Hematopoietic multipotent progenitor cell treated with erythropoietin and hydrocortisone succinate and interleukin-3 and kit ligand, for 8 days (in vitro differentiated cells): ENCODE data around the gene TNFAIP2.

Experiments
- DNase-seq: peaks from one replicate; pipeline ENCODE4 v3.0.0-alpha.2; 2015

The TNFAIP2 gene

GRCh38 chr14:103123634-103124500, 606 bp downstream of the TNFAIP2 start:
- no peak for DNase-seq

DNA sequence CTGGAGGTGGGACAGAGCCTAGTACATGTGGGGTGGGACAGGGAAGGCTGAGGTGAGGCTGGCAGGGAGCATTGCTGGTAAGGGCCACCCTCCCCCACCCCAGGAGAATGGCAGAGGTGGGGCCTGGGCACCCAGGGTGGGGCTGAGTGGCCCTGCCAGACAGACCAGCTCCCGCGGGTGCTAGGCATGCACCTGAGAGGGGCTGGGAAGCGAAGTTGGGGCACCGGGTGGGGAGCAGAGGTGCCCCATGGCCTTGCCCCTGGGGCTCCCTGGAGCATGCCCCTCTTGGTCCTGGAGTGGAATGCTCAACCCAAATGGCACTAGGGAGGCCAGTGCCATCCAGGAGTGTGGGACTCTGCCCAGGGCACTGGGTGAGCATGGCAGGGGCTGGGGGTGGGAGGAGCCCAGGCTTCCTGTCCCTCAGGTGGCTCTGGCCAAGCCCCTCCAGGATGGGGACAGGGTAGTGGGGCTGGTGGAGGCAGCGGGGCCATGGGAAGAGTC, 1.3 kb downstream of the TNFAIP2 start:
- DNase-seq: no peak

- DNase-seq: no peak
Measured at GRCh38 chr14:103125098-103126070, 2.1 kb downstream of the TNFAIP2 start.

DNA sequence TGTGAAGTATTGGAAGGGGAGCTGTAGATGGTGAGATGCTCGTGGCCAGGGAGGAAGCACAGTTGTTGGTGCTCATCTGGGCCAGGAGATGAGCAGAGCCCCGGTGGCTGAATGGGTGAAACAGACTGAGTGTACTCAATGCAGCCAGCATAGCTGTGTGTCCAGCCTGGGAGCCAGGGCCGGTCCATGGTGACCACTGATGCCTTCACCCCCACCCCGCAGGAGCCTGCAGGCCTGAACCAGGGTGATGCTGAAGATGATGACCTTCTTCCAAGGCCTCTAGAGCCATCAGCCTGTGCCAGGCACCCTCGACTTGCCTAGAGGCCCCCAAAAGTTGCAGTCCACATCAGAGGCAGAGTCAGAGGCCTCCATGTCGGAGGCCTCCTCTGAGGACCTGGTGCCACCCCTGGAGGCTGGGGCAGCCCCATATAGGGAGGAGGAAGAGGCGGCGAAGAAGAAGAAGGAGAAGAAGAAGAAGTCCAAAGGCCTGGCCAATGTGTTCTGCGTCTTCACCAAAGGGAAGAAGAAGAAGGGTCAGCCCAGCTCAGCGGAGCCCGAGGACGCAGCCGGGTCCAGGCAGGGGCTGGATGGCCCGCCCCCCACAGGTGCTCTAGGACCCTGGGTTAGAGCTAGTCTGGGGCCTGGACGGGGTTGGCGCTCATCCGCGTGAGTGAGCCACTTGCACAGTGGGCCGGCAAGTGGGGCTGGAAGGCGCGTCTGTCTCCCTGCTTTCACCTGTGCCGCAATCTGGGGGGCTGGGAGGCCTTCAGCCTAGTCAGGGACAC, 3.0 kb downstream of the TNFAIP2 start:
- no peak for DNase-seq

DNA sequence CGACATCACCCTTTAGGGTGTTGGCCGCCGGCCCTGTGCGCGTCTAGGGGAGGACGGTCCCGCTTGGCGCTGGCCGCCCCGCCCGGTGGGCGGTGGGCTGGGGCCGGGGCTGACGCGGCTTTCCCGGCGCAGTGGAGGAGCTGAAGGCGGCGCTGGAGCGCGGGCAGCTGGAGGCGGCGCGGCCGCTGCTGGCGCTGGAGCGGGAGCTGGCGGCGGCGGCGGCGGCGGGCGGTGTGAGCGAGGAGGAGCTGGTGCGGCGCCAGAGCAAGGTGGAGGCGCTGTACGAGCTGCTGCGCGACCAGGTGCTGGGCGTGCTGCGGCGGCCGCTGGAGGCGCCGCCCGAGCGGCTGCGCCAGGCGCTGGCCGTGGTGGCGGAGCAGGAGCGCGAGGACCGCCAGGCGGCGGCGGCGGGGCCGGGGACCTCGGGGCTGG, 3.6 kb downstream of the TNFAIP2 start:
- no peak for DNase-seq

- no peak for DNase-seq
Measured at GRCh38 chr14:103127356-103127755, 4.1 kb downstream of the TNFAIP2 start.

- DNase-seq: no peak
Measured at GRCh38 chr14:103127861-103128598, 4.8 kb downstream of the TNFAIP2 start.

DNA sequence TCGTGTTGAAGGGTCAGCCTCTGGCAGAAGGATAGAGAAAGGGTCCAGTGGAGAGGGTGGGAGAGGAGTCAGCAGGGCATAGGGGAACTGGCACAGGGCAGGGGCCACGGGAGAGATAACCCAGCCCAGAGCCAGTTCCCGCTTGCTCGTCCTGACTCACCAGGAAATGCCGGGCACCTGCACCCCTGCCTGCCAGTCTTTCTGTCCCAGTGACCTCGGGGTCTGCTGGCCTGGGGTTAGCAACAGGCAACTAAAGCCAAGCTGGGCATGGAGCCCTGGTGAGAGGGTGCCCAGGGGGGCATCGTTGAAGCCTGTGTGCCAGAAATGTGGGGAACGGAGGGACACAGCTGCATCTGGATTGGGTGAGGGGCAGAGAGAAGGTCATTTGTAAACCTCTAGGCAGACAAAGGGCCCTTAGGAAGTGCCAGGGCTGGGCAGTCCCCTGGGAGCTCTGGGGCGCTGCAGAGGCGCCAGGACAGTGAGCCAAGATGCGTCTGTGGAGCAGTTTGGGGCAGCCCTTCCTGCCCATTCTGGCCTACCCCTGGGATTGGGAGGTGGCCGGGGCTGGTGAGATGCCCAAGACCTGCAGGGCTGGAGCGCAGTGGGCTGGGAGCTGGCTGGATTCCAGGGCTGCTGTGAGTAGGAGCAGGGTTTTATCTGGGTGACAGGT, 5.5 kb downstream of the TNFAIP2 start:
- no peak for DNase-seq

GRCh38 chr14:103129301-103130016, 6.2 kb downstream of the TNFAIP2 start:
- no peak for DNase-seq

DNA sequence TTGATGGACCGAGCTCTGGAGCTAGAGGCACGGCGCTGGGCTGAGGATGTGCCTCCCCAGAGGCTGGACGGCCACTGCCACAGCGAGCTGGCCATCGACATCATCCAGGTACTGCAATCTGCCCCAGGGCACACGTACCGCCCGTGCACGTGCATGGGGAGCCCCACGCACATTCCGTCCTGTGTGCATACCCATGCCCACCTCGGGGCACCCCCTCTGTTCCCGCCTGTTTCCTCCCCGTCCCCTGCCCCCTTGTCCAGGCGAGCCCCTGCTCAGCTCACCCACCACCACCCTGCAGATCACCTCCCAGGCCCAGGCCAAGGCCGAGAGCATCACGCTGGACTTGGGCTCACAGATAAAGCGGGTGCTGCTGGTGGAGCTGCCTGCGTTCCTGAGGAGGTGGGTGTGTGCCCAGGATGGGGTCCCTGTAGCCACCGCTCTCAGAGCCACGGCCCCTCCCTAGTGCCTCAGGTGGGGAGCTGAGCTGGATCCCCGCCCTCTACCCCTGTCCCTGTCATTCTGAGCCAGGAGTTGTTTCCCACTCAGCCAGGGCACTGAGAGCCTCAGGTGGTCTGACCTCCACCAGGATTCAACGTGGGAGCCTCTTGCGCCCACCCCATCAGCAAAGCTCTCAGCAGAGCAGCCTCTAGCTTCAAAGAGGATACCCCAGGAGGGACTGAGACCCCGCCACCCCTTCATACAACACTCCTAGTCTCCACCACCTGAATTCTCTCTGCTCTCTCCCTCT, 6.9 kb downstream of the TNFAIP2 start:
- no peak for DNase-seq

GRCh38 chr14:103130965-103131364, 7.7 kb downstream of the TNFAIP2 start:
- no peak for DNase-seq

DNA sequence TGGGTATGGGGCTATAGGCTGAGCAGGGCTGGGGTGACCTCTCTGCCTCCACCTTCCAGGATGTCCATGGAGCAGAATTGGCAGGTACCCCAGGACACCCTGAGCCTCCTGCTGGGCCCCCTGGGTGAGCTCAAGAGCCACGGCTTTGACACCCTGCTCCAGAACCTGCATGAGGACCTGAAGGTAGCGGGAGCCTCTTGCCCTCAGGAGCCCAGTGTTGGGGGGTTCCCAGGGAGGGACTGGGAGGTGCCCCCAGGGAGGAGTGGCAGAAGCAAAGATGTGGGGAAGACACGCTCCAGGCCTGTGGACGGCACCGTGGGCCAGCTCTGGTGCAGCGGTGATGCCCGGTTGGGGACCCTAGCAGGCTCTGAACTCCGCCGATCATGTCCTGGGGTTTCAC, 8.3 kb downstream of the TNFAIP2 start:
- no peak for DNase-seq

- DNase-seq: no peak
Measured at GRCh38 chr14:103132381-103133209, 9.3 kb downstream of the TNFAIP2 start.

- DNase-seq: no peak
Measured at GRCh38 chr14:103133210-103134140, 10.2 kb downstream of the TNFAIP2 start.

GRCh38 chr14:103134405-103134804, 11.1 kb downstream of the TNFAIP2 start:
- DNase-seq: no peak

DNA sequence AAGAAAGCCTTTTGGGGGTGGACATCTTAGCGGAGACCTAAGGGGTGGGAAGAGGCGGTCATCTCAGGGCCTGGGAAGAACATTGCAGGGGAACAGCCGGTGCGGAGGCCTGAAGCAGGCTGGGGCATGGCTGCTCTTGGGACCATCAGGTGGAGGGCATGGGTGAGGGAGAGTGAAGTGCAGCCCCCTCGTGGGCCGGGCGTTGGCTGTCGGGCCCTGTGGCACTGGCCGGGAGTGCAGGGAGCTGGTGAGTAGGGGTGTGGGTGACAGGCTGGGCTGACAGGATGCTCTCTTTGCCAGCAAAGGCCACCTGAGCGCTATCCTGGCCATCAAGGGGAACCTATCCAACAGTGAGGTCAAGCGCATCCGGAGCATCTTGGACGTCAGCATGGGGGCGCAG, 11.7 kb downstream of the TNFAIP2 start:
- no peak for DNase-seq

DNA sequence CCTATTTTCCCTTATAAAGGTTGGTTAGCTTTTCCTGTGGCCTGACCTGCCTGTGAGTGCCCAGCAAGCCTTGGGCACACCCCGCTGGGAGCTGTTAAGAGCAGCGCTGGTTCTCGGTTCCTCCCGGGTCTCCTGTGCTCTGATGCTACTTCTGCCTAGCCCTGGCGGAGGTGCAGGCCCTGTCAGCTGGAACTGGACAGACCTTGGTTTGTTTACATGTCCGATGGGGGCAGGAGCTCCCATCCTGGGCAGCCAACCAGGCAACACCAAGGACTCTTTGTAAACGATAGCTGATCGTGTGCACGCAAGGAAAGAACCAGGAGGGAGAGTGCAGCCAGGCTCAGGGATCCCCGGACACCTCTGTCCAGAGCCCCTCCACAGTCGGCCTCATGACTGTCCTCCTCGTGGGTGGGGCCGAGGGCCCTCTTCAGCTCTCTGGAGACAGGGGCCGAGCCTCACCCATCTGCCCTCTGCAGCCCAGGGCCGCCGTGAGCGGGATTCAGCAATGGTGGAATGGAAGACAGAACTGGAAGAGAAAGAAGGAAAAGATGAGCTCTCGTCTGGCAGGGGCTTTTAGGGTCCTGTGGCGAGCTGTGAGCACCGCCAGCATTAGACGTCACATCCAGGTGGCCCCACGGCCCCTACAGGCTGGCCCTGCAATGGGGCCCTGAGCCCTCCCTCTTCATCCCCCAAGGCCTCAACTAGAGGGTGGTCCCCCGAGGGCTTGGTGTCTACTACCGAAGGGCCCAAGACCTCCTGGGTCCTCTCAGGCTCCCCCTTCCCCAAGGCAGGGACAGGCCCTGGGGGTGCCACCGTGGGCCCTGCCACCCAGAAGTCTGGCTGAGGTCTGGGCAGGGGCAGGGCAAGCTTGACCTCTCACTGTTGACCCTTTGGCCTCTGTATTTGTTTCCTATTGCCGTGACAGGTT, 12.3 kb downstream of the TNFAIP2 start:
- no peak for DNase-seq
